Epithelial cell of esophagus (primary cell): ENCODE measurements around the gene SPATA32.

Experiments
- DNase-seq: peaks from one replicate; pipeline ENCODE4 v3.0.0; 2010; ENCODE audit warnings: low read depth
- H3K4me3 ChIP-seq: 2 replicates; pipeline ENCODE4 v1.5.1; 2011; ENCODE audit warnings: mild to moderate bottlenecking, low read length, control low read depth
- TF ChIP-seq, protein P1 (sequence below): IDR thresholded peaks from 2 replicates; pipeline ENCODE4 v1.5.1; 2011; ENCODE audit warnings: low read depth, mild to moderate bottlenecking, low read length, control low read depth, inconsistent platforms; ENCODE audit not compliant: insufficient read depth; ENCODE audit errors: missing control alignments

SPATA32 gene

GRCh38 chr17:45269912-45270311 lies 8.0 kb upstream of the SPATA32 start:
- DNase-seq = no peak
- TF ChIP-seq, protein P1, sequence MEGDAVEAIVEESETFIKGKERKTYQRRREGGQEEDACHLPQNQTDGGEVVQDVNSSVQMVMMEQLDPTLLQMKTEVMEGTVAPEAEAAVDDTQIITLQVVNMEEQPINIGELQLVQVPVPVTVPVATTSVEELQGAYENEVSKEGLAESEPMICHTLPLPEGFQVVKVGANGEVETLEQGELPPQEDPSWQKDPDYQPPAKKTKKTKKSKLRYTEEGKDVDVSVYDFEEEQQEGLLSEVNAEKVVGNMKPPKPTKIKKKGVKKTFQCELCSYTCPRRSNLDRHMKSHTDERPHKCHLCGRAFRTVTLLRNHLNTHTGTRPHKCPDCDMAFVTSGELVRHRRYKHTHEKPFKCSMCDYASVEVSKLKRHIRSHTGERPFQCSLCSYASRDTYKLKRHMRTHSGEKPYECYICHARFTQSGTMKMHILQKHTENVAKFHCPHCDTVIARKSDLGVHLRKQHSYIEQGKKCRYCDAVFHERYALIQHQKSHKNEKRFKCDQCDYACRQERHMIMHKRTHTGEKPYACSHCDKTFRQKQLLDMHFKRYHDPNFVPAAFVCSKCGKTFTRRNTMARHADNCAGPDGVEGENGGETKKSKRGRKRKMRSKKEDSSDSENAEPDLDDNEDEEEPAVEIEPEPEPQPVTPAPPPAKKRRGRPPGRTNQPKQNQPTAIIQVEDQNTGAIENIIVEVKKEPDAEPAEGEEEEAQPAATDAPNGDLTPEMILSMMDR = no peak
- no peak overlapping the region for H3K4me3 ChIP-seq

GRCh38 chr17:45267436-45268055 lies 5.7 kb upstream of the SPATA32 start:
- TF ChIP-seq, protein P1 = no peak
- no peak for DNase-seq
- no peak overlapping the region for H3K4me3 ChIP-seq

GRCh38 chr17:45266372-45266926 lies 4.6 kb upstream of the SPATA32 start:
- H3K4me3 ChIP-seq = no peak overlapping the region
- TF ChIP-seq, protein P1 = no peak
- DNase-seq = no peak

GRCh38 chr17:45265821-45266220 lies 3.9 kb upstream of the SPATA32 start:
- TF ChIP-seq, protein P1 = no peak
- H3K4me3 ChIP-seq = no peak overlapping the region
- DNase-seq = no peak

- H3K4me3 ChIP-seq = no peak overlapping the region
- DNase-seq = no peak
- TF ChIP-seq, protein P1 = no peak
Measured at GRCh38 chr17:45264988-45265387, 3.1 kb upstream of the SPATA32 start.

GRCh38 chr17:45264430-45264829 lies 2.5 kb upstream of the SPATA32 start:
- no peak for DNase-seq
- TF ChIP-seq, protein P1 = no peak

DNA sequence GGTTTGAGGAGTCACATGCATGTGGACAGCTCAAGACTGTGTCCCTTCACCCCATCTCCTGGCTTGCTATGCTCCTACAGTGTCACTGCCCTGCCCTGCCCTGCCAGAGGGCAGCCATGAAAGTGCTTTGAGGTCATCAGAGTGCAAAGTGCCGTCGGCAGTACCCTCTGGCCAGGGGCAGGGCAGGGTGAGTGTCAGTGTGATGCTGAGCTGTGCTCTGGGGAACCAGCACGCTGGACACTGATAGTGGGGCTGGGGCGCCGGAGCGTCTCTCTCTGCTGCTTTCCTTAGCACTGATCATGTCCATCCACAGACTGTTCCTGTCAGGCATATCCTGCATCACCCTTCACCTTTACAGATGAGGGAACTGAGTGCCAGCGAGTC lies 1.6 kb upstream of the SPATA32 start:
- no peak overlapping the region for H3K4me3 ChIP-seq
- DNase-seq = no peak
- TF ChIP-seq, protein P1 = no peak

More at GRCh38 chr17:45264430-45264829, 2.5 kb upstream of the SPATA32 start:
- H3K4me3 ChIP-seq = no peak overlapping the region
